GM12801 (cell line): ENCODE measurements around the gene LRRC14B.

Experiments used
- CTCF ChIP-seq: IDR thresholded peaks from one replicate; pipeline ENCODE4 v1.5.1; 2011; ENCODE audit warnings: control low read depth; ENCODE audit not compliant: insufficient read length; ENCODE audit errors: extremely low read depth

LRRC14B gene

GRCh38 chr5:166441-167372 is 24.6 kb upstream of the LRRC14B start:
- TF ChIP-seq CTCF: no peak

DNA sequence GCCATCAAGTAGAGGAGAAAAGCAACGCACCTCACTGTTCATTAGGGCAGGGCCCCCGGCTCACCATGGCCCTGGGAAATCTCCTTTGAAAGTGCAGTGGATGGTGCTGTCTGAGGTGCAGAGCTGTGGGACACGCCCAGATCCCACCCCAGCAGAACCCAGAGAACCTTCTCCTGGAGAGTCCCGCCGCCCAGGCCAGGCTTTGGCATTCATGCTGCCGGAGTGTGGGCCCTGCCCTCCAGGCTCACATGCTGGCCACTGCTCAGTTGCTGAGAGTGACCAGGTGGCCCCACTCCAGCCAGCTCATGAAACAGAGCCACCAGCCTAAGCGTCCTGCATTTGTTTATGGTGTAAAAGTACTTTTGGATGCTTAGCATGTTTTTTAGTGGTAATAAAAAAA is 23.8 kb upstream of the LRRC14B start:
- TF ChIP-seq CTCF: no peak

- TF ChIP-seq CTCF: no peak
Measured at GRCh38 chr5:167982-168660, 23.2 kb upstream of the LRRC14B start.

GRCh38 chr5:169071-169727 is 22.1 kb upstream of the LRRC14B start:
- TF ChIP-seq CTCF: no peak

GRCh38 chr5:169728-170094 is 21.6 kb upstream of the LRRC14B start:
- TF ChIP-seq CTCF: no peak

- TF ChIP-seq CTCF: no peak
Measured at GRCh38 chr5:170971-171800, 20.1 kb upstream of the LRRC14B start.

DNA sequence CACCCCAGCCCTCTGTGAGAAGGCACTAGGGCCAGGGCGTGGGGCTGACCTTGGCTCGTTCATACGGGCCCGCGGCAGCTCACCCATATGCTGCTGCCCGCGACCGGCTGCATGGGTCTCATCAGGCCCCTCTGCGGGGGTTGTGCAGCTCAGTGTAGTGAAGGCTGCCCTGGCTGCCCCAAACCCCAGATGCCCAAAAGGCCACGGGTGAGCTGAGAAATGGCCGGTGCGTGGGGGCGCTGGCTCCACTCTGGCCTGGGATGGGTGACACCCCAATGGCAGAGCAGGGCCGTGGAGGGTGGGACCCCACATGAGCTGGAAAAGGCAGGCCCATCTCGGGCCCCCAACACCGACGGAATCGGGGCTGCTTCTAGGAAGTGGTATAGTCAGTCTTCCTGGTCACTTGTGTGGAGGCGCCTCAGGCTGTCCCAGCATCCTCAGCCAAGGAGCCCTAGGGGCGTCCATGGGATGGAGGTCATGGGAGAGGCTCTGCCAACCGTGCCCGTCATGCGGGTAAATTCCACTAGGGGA is 19.4 kb upstream of the LRRC14B start:
- no peak for TF ChIP-seq CTCF
